LNCaP clone FGC (cell line): ENCODE measurements around the gene UBFD1.
"Not testable (repeated sequence)": the region's sequence is repeated elsewhere in the genome, so short reads cannot be mapped to it uniquely, and the experiment has no call there.

Experiments
- DNase-seq: peaks from one replicate; pipeline ENCODE4 v3.0.0-alpha.2; 2011; ENCODE audit warnings: low read depth
- H3K4me3 ChIP-seq: 2 replicates; pipeline ENCODE4 v1.5.1; 2011; ENCODE audit warnings: mild to moderate bottlenecking, low read depth, low read length, control low read depth
- CTCF ChIP-seq: IDR thresholded peaks from 2 replicates; pipeline ENCODE4 v1.5.1; 2012; ENCODE audit warnings: mild to moderate bottlenecking; ENCODE audit not compliant: control insufficient read depth, insufficient read depth; ENCODE audit errors: extremely low read depth

Gene UBFD1

GRCh38 chr16:23578101-23578830 lies 20.7 kb downstream of the UBFD1 start:
- no peak for DNase-seq
- TF ChIP-seq CTCF, result no peak
- no peak overlapping the region for H3K4me3 ChIP-seq

GRCh38 chr16:23579371-23579770 lies 21.8 kb downstream of the UBFD1 start:
- DNase-seq, result no peak
- TF ChIP-seq CTCF, result no peak
- H3K4me3 ChIP-seq, result no peak overlapping the region

GRCh38 chr16:23580391-23580790 lies 22.9 kb downstream of the UBFD1 start:
- no peak for TF ChIP-seq CTCF
- no peak for DNase-seq

GRCh38 chr16:23581764-23582163 lies 24.2 kb downstream of the UBFD1 start:
- DNase-seq, result no peak
- H3K4me3 ChIP-seq, result no peak overlapping the region
- no peak for TF ChIP-seq CTCF

More at GRCh38 chr16:23580391-23580790, 22.9 kb downstream of the UBFD1 start:
- no peak overlapping the region for H3K4me3 ChIP-seq

DNA sequence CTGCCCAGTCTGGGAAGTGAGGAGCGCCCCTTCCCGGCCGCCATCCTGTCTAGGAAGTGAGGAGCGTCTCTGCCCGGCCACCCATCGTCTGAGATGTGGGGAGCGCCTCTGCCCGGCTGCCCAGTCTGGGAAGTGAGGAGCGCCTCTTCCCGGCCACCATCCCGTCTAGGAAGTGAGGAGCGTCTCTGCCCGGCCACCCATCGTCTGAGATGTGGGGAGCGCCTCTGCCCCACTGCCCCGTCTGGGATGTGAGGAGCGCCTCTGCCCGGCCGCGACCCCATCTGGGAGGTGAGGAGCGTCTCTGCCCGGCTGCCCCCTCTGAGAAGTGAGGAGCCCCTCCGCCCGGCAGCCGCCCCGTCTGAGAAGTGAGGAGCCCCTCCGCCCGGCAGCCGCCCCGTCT lies 25.7 kb downstream of the UBFD1 start:
- not testable (repeated sequence) for H3K4me3 ChIP-seq, DNase-seq

- TF ChIP-seq CTCF, result no peak
- no peak for DNase-seq
- H3K4me3 ChIP-seq, result no peak overlapping the region
These were observed 26.9 kb downstream of the UBFD1 start for GRCh38 chr16:23584186-23585076.

GRCh38 chr16:23587726-23588125 lies 30.2 kb downstream of the UBFD1 start:
- no peak for DNase-seq
- no peak for TF ChIP-seq CTCF
- H3K4me3 ChIP-seq, result no peak overlapping the region
